Activated naive CD8-positive, alpha-beta T cell treated with anti-CD3 and anti-CD28 coated beads for 36 hours (primary cell): ENCODE measurements around the gene PAQR7. TPM values are rescaled to one million over a fixed set of nuclear protein-coding genes. Genes with fewer than 3 reads are reported as not detected.
"Not testable (repeated sequence)": the region's sequence is repeated elsewhere in the genome, so short reads cannot be mapped to it uniquely, and the experiment has no call there.

Experiments
- DNase-seq: peaks from one replicate; pipeline ENCODE4 v3.0.0; 2021
- H3K27ac Mint-ChIP-seq: one replicate; pipeline ENCODE4 v1.8.0; 2022; ENCODE audit warnings: mild to moderate bottlenecking, moderate library complexity, mixed read lengths
- H3K27me3 Mint-ChIP-seq: one replicate; pipeline ENCODE4 v1.8.0; 2022; ENCODE audit warnings: mild to moderate bottlenecking, mixed read lengths
- H3K36me3 Mint-ChIP-seq: one replicate; pipeline ENCODE4 v1.8.0; 2021; ENCODE audit warnings: mild to moderate bottlenecking, mixed read lengths
- H3K4me1 Mint-ChIP-seq: one replicate; pipeline ENCODE4 v1.8.0; 2021; ENCODE audit warnings: mixed read lengths
- H3K4me3 Mint-ChIP-seq: one replicate; pipeline ENCODE4 v1.8.0; 2022; ENCODE audit warnings: mild to moderate bottlenecking, moderate library complexity, mixed read lengths
- H3K9me3 Mint-ChIP-seq: one replicate; pipeline ENCODE4 v1.8.0; 2022; ENCODE audit warnings: mixed read lengths
- total RNA-seq, 2 experiments: library from RNA; stranded (reverse); gene quantifications; one replicate each; pipeline ENCODE4 v1.2.3, GENCODE V29; 2021

Gene PAQR7
- total RNA-seq, 2 experiments from 2014 or later, result 8.6 to 9.2 TPM

- Mint-ChIP-seq H3K9me3 (no peaks in the 10 kb centered on the region), H3K36me3 (peaks cover 17% of the 10 kb centered on the region), H3K4me3 (no peak overlapping the region), H3K27me3 (no peaks in the 10 kb centered on the region), H3K4me1 (peaks cover 23% of the 10 kb centered on the region), H3K27ac (no peak overlapping the region)
- DNase-seq, result no peak
These were observed 18.7 kb downstream of the PAQR7 start for GRCh38 chr1:25856856-25857255.

- peaks cover 12% of the 10 kb centered on the region for H3K4me1 Mint-ChIP-seq
- H3K36me3 Mint-ChIP-seq, result peaks cover 12% of the 10 kb centered on the region
- H3K4me3 Mint-ChIP-seq, result no peak overlapping the region
- no peak overlapping the region for H3K27ac Mint-ChIP-seq
- DNase-seq, result no peak
- H3K9me3 Mint-ChIP-seq, result no peaks in the 10 kb centered on the region
- no peaks in the 10 kb centered on the region for H3K27me3 Mint-ChIP-seq
These were observed 21.0 kb downstream of the PAQR7 start for GRCh38 chr1:25854554-25854953.

- Mint-ChIP-seq H3K27ac (no peak overlapping the region), H3K9me3 (no peaks in the 10 kb centered on the region), H3K4me1 (peaks cover under 1% of the 10 kb centered on the region), H3K27me3 (no peaks in the 10 kb centered on the region), H3K4me3 (no peak overlapping the region), H3K36me3 (peaks cover 11% of the 10 kb centered on the region)
- DNase-seq, result no peak
These were observed 27.0 kb downstream of the PAQR7 start for GRCh38 chr1:25848531-25848930.

GRCh38 chr1:25847929-25848328, 27.6 kb downstream of the PAQR7 start:
- no peak overlapping the region for H3K4me3 Mint-ChIP-seq
- peaks cover 9% of the 10 kb centered on the region for H3K36me3 Mint-ChIP-seq
- DNase-seq, result no peak
- no peaks in the 10 kb centered on the region for H3K9me3 Mint-ChIP-seq
- H3K27me3 Mint-ChIP-seq, result no peaks in the 10 kb centered on the region
- H3K4me1 Mint-ChIP-seq, result peaks cover 1% of the 10 kb centered on the region
- H3K27ac Mint-ChIP-seq, result no peak overlapping the region

- no peak for DNase-seq
- no peak overlapping the region for H3K4me3 Mint-ChIP-seq
- H3K4me1 Mint-ChIP-seq, result peaks cover 1% of the 10 kb centered on the region
- no peaks in the 10 kb centered on the region for H3K9me3 Mint-ChIP-seq
- H3K27me3 Mint-ChIP-seq, result no peaks in the 10 kb centered on the region
- peaks cover 9% of the 10 kb centered on the region for H3K36me3 Mint-ChIP-seq
- H3K27ac Mint-ChIP-seq, result no peak overlapping the region
These were observed 29.8 kb downstream of the PAQR7 start for GRCh38 chr1:25845664-25846063.

- peaks cover 3% of the 10 kb centered on the region for H3K9me3 Mint-ChIP-seq
- no peak overlapping the region for H3K4me3 Mint-ChIP-seq
- H3K36me3 Mint-ChIP-seq, result peaks cover 15% of the 10 kb centered on the region
- DNase-seq, result no peak
- H3K27ac Mint-ChIP-seq, result no peak overlapping the region
- H3K4me1 Mint-ChIP-seq, result peaks cover 1% of the 10 kb centered on the region
- no peaks in the 10 kb centered on the region for H3K27me3 Mint-ChIP-seq
These were observed 30.8 kb downstream of the PAQR7 start for GRCh38 chr1:25844536-25845337.

- H3K36me3 Mint-ChIP-seq, result peaks cover 19% of the 10 kb centered on the region
- no peaks in the 10 kb centered on the region for H3K27me3 Mint-ChIP-seq
- H3K9me3 Mint-ChIP-seq, result peaks cover 3% of the 10 kb centered on the region
- H3K4me1 Mint-ChIP-seq, result peaks cover 1% of the 10 kb centered on the region
- no peak for DNase-seq
- no peak overlapping the region for H3K27ac Mint-ChIP-seq
- H3K4me3 Mint-ChIP-seq, result no peak overlapping the region
These were observed 32.0 kb downstream of the PAQR7 start for GRCh38 chr1:25843483-25843882.

- not testable (repeated sequence) for H3K27me3 Mint-ChIP-seq, H3K4me3 Mint-ChIP-seq, H3K27ac Mint-ChIP-seq, H3K9me3 Mint-ChIP-seq, H3K4me1 Mint-ChIP-seq, DNase-seq
- peaks cover 21% of the 10 kb centered on the region for H3K36me3 Mint-ChIP-seq
These were observed 35.7 kb downstream of the PAQR7 start for GRCh38 chr1:25839808-25840207.

- no peak overlapping the region for H3K27ac Mint-ChIP-seq
- H3K4me1 Mint-ChIP-seq, result no peaks in the 10 kb centered on the region
- DNase-seq, result no peak
- H3K27me3 Mint-ChIP-seq, result no peaks in the 10 kb centered on the region
- H3K4me3 Mint-ChIP-seq, result no peak overlapping the region
- H3K9me3 Mint-ChIP-seq, result peaks cover 3% of the 10 kb centered on the region
- peaks cover 22% of the 10 kb centered on the region for H3K36me3 Mint-ChIP-seq
These were observed 38.1 kb downstream of the PAQR7 start for GRCh38 chr1:25837262-25837875.

- H3K27me3 Mint-ChIP-seq, result no peaks in the 10 kb centered on the region
- peaks cover 22% of the 10 kb centered on the region for H3K36me3 Mint-ChIP-seq
- no peak for DNase-seq
- H3K27ac Mint-ChIP-seq, result no peak overlapping the region
- no peak overlapping the region for H3K4me3 Mint-ChIP-seq
- H3K4me1 Mint-ChIP-seq, result peaks cover 2% of the 10 kb centered on the region
- peaks cover 3% of the 10 kb centered on the region for H3K9me3 Mint-ChIP-seq
These were observed 38.8 kb downstream of the PAQR7 start for GRCh38 chr1:25836695-25837094.

- Mint-ChIP-seq H3K36me3 (peaks cover 20% of the 10 kb centered on the region), H3K27me3 (no peaks in the 10 kb centered on the region), H3K4me3 (no peak overlapping the region), H3K27ac (no peak overlapping the region), H3K9me3 (no peaks in the 10 kb centered on the region), H3K4me1 (peaks cover 2% of the 10 kb centered on the region)
- no peak for DNase-seq
These were observed 40.6 kb downstream of the PAQR7 start for GRCh38 chr1:25834894-25835293.

- peaks cover 2% of the 10 kb centered on the region for H3K4me1 Mint-ChIP-seq
- H3K27me3 Mint-ChIP-seq, result no peaks in the 10 kb centered on the region
- no peak for DNase-seq
- no peaks in the 10 kb centered on the region for H3K9me3 Mint-ChIP-seq
- H3K4me3 Mint-ChIP-seq, result no peak overlapping the region
- peaks cover 14% of the 10 kb centered on the region for H3K36me3 Mint-ChIP-seq
- no peak overlapping the region for H3K27ac Mint-ChIP-seq
These were observed 42.4 kb downstream of the PAQR7 start for GRCh38 chr1:25833158-25833557.

GRCh38 chr1:25832336-25833037, 43.0 kb downstream of the PAQR7 start:
- peaks cover 14% of the 10 kb centered on the region for H3K36me3 Mint-ChIP-seq

GRCh38 chr1:25831569-25832196, 43.8 kb downstream of the PAQR7 start:
- Mint-ChIP-seq H3K4me1 (peaks cover 2% of the 10 kb centered on the region), H3K4me3 (no peak overlapping the region), H3K27me3 (no peaks in the 10 kb centered on the region), H3K9me3 (no peaks in the 10 kb centered on the region), H3K27ac (no peak overlapping the region), H3K36me3 (peaks cover 14% of the 10 kb centered on the region)
- no peak for DNase-seq

More at GRCh38 chr1:25832336-25833037, 43.0 kb downstream of the PAQR7 start:
- Mint-ChIP-seq H3K27ac (no peak overlapping the region), H3K4me1 (peaks cover 2% of the 10 kb centered on the region), H3K4me3 (no peak overlapping the region), H3K9me3 (no peaks in the 10 kb centered on the region), H3K27me3 (no peaks in the 10 kb centered on the region)
- DNase-seq, result no peak

- Mint-ChIP-seq H3K4me3 (no peak overlapping the region), H3K27ac (no peak overlapping the region), H3K9me3 (no peaks in the 10 kb centered on the region), H3K27me3 (no peaks in the 10 kb centered on the region), H3K36me3 (peaks cover 14% of the 10 kb centered on the region), H3K4me1 (peaks cover 2% of the 10 kb centered on the region)
- DNase-seq, result no peak
These were observed 46.5 kb downstream of the PAQR7 start for GRCh38 chr1:25829046-25829445.
